ENCODE results near the gene EPN2.

DNA sequence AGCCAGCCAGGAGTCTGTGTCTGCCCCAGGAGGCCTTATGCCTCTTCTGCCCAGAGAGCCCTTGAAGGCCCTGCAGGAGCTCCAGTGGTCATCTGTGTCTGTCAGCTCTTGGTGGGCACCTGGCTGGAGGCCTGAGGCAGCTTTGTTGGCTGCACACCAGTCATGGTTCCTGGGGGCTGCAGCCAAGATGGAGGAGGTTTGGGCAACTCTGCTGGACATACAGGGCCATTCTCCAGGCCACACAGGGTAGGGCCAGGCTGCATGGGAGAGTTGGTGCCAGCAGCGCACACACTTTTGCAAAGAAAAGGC is 95.9 kb downstream of the EPN2 start:
- TF ChIP-seq, protein P1, sequence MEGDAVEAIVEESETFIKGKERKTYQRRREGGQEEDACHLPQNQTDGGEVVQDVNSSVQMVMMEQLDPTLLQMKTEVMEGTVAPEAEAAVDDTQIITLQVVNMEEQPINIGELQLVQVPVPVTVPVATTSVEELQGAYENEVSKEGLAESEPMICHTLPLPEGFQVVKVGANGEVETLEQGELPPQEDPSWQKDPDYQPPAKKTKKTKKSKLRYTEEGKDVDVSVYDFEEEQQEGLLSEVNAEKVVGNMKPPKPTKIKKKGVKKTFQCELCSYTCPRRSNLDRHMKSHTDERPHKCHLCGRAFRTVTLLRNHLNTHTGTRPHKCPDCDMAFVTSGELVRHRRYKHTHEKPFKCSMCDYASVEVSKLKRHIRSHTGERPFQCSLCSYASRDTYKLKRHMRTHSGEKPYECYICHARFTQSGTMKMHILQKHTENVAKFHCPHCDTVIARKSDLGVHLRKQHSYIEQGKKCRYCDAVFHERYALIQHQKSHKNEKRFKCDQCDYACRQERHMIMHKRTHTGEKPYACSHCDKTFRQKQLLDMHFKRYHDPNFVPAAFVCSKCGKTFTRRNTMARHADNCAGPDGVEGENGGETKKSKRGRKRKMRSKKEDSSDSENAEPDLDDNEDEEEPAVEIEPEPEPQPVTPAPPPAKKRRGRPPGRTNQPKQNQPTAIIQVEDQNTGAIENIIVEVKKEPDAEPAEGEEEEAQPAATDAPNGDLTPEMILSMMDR (IDR thresholded peaks at IDR 0.05) = no peak
- no peak for TF ChIP-seq EP300 (IDR thresholded peaks at IDR 0.05)
